ENCODE results near the gene FAM193A.
"Not testable (repeated sequence)": the region's sequence is repeated elsewhere in the genome, so short reads cannot be mapped to it uniquely, and the experiment has no call there.

The FAM193A gene

GRCh38 chr4:2780643-2781042 is 244.2 kb downstream of the FAM193A start:
- not testable (repeated sequence) for H3K4me3 ChIP-seq (ENCODE audit: extremely low read depth, insufficient read depth, low read length, poor library complexity, severe bottlenecking); H3K27ac ChIP-seq (ENCODE audit: low read depth, low read length, severe bottlenecking); H3K4me1 ChIP-seq (ENCODE audit: control insufficient read depth, insufficient read depth, low read length, poor library complexity, severe bottlenecking); H3K9me3 ChIP-seq (ENCODE audit: control insufficient read depth, low read length); H3K36me3 ChIP-seq (ENCODE audit: control insufficient read depth, insufficient read depth, low read length)
- WGBS, 2 experiments (ENCODE audit: insufficient coverage in 2 of 2): 100% methylated on average over 1 of the region's 5 CpGs; no CpG with 5 or more reads in 1 of the 2 experiments

GRCh38 chr4:2781911-2782310 is 245.5 kb downstream of the FAM193A start:
- Histone ChIP-seq H3K9me3 (ENCODE audit: control insufficient read depth, low read length) (no peaks in the 10 kb centered on the region), H3K4me3 (ENCODE audit: extremely low read depth, insufficient read depth, low read length, poor library complexity, severe bottlenecking) (no peak overlapping the region), H3K27ac (ENCODE audit: low read depth, low read length, severe bottlenecking) (no peak overlapping the region), H3K36me3 (ENCODE audit: control insufficient read depth, insufficient read depth, low read length) (no peaks in the 10 kb centered on the region), H3K4me1 (ENCODE audit: control insufficient read depth, insufficient read depth, low read length, poor library complexity, severe bottlenecking) (no peaks in the 10 kb centered on the region)
- 87 to 89% methylated on average over 6 to 9 of the region's 10 CpGs for WGBS, 2 experiments (ENCODE audit: insufficient coverage in 2 of 2)

Measured in mesodermal cell (in vitro differentiated cells).